OCI-LY7 (cell line): ENCODE data around the gene TRIM67. TPM values are rescaled to one million over a fixed set of nuclear protein-coding genes. Genes with fewer than 3 reads are reported as not detected.

Experiments
- BruUV-seq: library from RNA; stranded (reverse); fragments of 400-500 nt; replicated peaks from 2 replicates; lab custom pipeline; 2021; lab: Mats Ljungman, UMichigan
- CTCF ChIA-PET: fragments of 300-600 bp; sonication (Branson Sonifier 250); formaldehyde crosslinking; loops from one replicate; lab custom pipeline; 2022; ENCODE audit warnings: antibody characterized with exemption; ENCODE audit not compliant: unreplicated experiment; lab: Charles Lee
- POLR2A ChIA-PET: fragments of 300-600 bp; sonication (Branson Sonifier 250); formaldehyde crosslinking; loops from one replicate; lab custom pipeline; 2022; ENCODE audit warnings: antibody characterized with exemption; lab: Charles Lee
- DNase-seq: peaks from one replicate; pipeline ENCODE4 v3.0.0-alpha.2; 2015; ENCODE audit warnings: low spot score
- H2AFZ ChIP-seq: fragments of 200-600 bp; sonication (generic), shearing (Covaris generic); 2 replicates; pipeline ENCODE4 v1.6.1; 2014; ENCODE audit warnings: mild to moderate bottlenecking, antibody characterized with exemption, low read length, moderate library complexity
- H3K27ac ChIP-seq: fragments of 200-600 bp; sonication (generic); 2 replicates; pipeline ENCODE4 v1.5.1; 2014; ENCODE audit warnings: mixed run types, low read depth, mild to moderate bottlenecking, moderate library complexity, low read length, inconsistent platforms; ENCODE audit not compliant: poor library complexity, severe bottlenecking
- H3K36me3 ChIP-seq: fragments of 200-600 bp; sonication (generic); 2 replicates; pipeline ENCODE4 v1.6.1; 2014; ENCODE audit warnings: mild to moderate bottlenecking, antibody characterized with exemption, low read length, moderate library complexity, mixed read lengths; ENCODE audit not compliant: insufficient read depth
- H3K4me1 ChIP-seq: fragments of 200-600 bp; sonication (generic); 2 replicates; pipeline ENCODE4 v1.5.1; 2014; ENCODE audit warnings: mild to moderate bottlenecking, low read length; ENCODE audit not compliant: insufficient read depth, poor library complexity, severe bottlenecking
- H3K4me2 ChIP-seq: fragments of 200-600 bp; sonication (generic); 2 replicates; pipeline ENCODE4 v1.6.1; 2014; ENCODE audit warnings: mild to moderate bottlenecking, low read length
- H3K4me3 ChIP-seq: fragments of 200-600 bp; sonication (generic); 2 replicates; pipeline ENCODE4 v1.5.1; 2014; ENCODE audit warnings: mild to moderate bottlenecking, low read depth, low read length; ENCODE audit not compliant: poor library complexity, severe bottlenecking
- H3K79me2 ChIP-seq: fragments of 200-600 bp; sonication (generic); 2 replicates; pipeline ENCODE4 v1.6.1; 2016; ENCODE audit warnings: low read depth, mild to moderate bottlenecking, low read length, moderate library complexity, mixed read lengths; ENCODE audit not compliant: insufficient read depth
- H3K9me2 ChIP-seq: fragments of 200-600 bp; sonication (generic); 2 replicates; pipeline ENCODE4 v1.6.1; 2016; ENCODE audit warnings: mild to moderate bottlenecking, low read length, mixed read lengths; ENCODE audit not compliant: insufficient read depth
- H3K9me3 ChIP-seq: fragments of 200-600 bp; sonication (generic); 2 replicates; pipeline ENCODE4 v1.6.1; 2014; ENCODE audit warnings: mild to moderate bottlenecking, mixed run types, low read length, mixed read lengths
- H4K20me1 ChIP-seq: fragments of 200-600 bp; sonication (generic); 2 replicates; pipeline ENCODE4 v1.6.1; 2014; ENCODE audit warnings: mild to moderate bottlenecking, antibody characterized with exemption, low read length, moderate library complexity, mixed read lengths; ENCODE audit not compliant: insufficient read depth
- CTCF ChIP-seq: fragments of 200-600 bp; sonication (generic); conservative IDR thresholded peaks from 2 replicates; pipeline ENCODE4 v1.5.1; 2014; ENCODE audit warnings: mild to moderate bottlenecking, antibody characterized with exemption, low read length, moderate library complexity, mixed read lengths
- EZH2phosphoT487 ChIP-seq: fragments of 200-600 bp; sonication (generic); IDR thresholded peaks from 2 replicates; pipeline ENCODE4 v1.6.1; 2018; ENCODE audit warnings: low read depth, borderline replicate concordance, mild to moderate bottlenecking, mixed run types, antibody characterized with exemption, low read length, moderate library complexity, mixed read lengths
- intact Hi-C: fragments of 100-400 bp; cut with micrococcal nuclease; formaldehyde crosslinking; loops from one replicate; pipeline ENCODE4 v1.10.0; 2022; ENCODE audit not compliant: unreplicated experiment
- total RNA-seq, 2 experiments: library from RNA; depleted of rRNA in 1 of 2; stranded (reverse); fragments of >200 nt in 1 of 2; shearing (Covaris generic) in 1 of 2; gene quantifications; 2 replicates each; pipeline ENCODE4 v1.2.3, GENCODE V29; 2014 to 2022

Gene TRIM67
- total RNA-seq, 2 experiments from 2014 or later = 0.03 to 0.06 TPM

GRCh38 chr1:231209531-231209930 is 47.7 kb downstream of the TRIM67 start:
- no peak overlapping the region for H3K4me2 ChIP-seq
- no peak overlapping the region for H3K4me3 ChIP-seq
- POLR2A ChIA-PET = interaction anchor here (0.5 to 0.6 kb wide), 2 partner anchors 163 to 529 kb away, joined by 3 read pairs; no protein-coding TSS in a partner anchor
- H3K9me2 ChIP-seq = no peaks in the 10 kb centered on the region
- intact Hi-C loops = no loop called here
- no peaks in the 10 kb centered on the region for H3K9me3 ChIP-seq
- H2AFZ ChIP-seq = no peak overlapping the region
- no peak for DNase-seq
- no TSS peak for BruUV-seq
- no peak overlapping the region for H3K27ac ChIP-seq
- H3K36me3 ChIP-seq = no peaks in the 10 kb centered on the region
- CTCF ChIA-PET = no interaction called here
- H3K4me1 ChIP-seq = peaks cover 15% of the 10 kb centered on the region
- no peaks in the 10 kb centered on the region for H3K79me2 ChIP-seq
- no peaks in the 10 kb centered on the region for H4K20me1 ChIP-seq
- TF ChIP-seq EZH2phosphoT487 (no peak), CTCF (no peak)

DNA sequence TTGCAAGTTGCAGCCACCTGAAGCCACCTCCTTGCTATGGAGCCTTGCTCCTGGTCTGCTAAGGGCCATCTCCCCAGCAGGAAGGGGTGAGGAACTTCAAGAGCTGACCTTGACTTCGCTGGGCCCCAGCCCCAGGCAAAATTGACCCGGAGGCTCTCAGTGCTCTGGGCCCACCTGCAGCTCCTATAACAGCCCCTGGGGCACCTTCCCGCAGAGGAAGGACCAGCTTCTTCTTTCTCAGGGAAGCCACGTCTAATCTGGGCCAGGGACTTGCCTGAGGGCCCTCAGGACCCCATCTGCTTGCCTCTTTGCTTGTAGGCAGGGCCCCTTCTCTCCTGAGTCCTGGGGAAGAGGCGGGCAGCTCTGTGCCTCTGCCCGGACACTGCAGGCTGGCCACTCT is 48.3 kb downstream of the TRIM67 start:
- H3K4me2 ChIP-seq = no peak overlapping the region
- TF ChIP-seq EZH2phosphoT487 (no peak), CTCF (no peak)
- peaks cover 21% of the 10 kb centered on the region for H3K4me1 ChIP-seq
- H3K9me2 ChIP-seq = no peaks in the 10 kb centered on the region
- no TSS peak for BruUV-seq
- no peak overlapping the region for H2AFZ ChIP-seq
- no peaks in the 10 kb centered on the region for H3K36me3 ChIP-seq
- no peaks in the 10 kb centered on the region for H4K20me1 ChIP-seq
- ChIA-PET POLR2A (interaction anchor here (1.0 to 1.1 kb wide), 2 partner anchors 237 to 528 kb away, joined by 3 read pairs; no protein-coding TSS in a partner anchor), CTCF (no interaction called here)
- H3K79me2 ChIP-seq = no peaks in the 10 kb centered on the region
- intact Hi-C loops = loop anchor here (2.0 kb wide), 1 partner anchor 343 kb away; no protein-coding TSS in a partner anchor
- no peak overlapping the region for H3K4me3 ChIP-seq
- no peak overlapping the region for H3K27ac ChIP-seq
- H3K9me3 ChIP-seq = no peaks in the 10 kb centered on the region
- DNase-seq = no peak
